HUES48 (cell line): Measurements from ENCODE around the gene EPS15.

ENCODE experiments used
- H3K27ac ChIP-seq: one replicate; pipeline ENCODE4 v1.7.0; 2013; ENCODE audit warnings: low read depth, low read length, inconsistent platforms
- H3K27me3 ChIP-seq: 2 replicates; pipeline ENCODE4 v1.6.1; 2013; ENCODE audit warnings: mild to moderate bottlenecking, low read length; ENCODE audit not compliant: control insufficient read depth, insufficient read depth
- H3K36me3 ChIP-seq: 2 replicates; pipeline ENCODE4 v1.6.1; 2013; ENCODE audit warnings: low read length; ENCODE audit not compliant: control insufficient read depth, insufficient read depth
- H3K4me1 ChIP-seq: 2 replicates; pipeline ENCODE4 v1.6.1; 2013; ENCODE audit warnings: mild to moderate bottlenecking, low read length; ENCODE audit not compliant: control insufficient read depth, insufficient read depth
- H3K4me3 ChIP-seq: 2 replicates; pipeline ENCODE4 v1.5.1; 2013; ENCODE audit warnings: mild to moderate bottlenecking, low read depth, low read length
- H3K9ac ChIP-seq: 2 replicates; pipeline ENCODE4 v1.6.1; 2013; ENCODE audit warnings: mild to moderate bottlenecking, low read depth, low read length, moderate library complexity
- H3K9me3 ChIP-seq: 2 replicates; pipeline ENCODE4 v1.6.1; 2013; ENCODE audit warnings: low read length; ENCODE audit not compliant: control insufficient read depth, insufficient read depth

The EPS15 gene

GRCh38 chr1:51312718-51313117 is 206.3 kb downstream of the EPS15 start:
- H3K9ac ChIP-seq, result no peak overlapping the region
- no peaks in the 10 kb centered on the region for H3K4me1 ChIP-seq
- no peaks in the 10 kb centered on the region for H3K36me3 ChIP-seq
- H3K4me3 ChIP-seq, result no peak overlapping the region
- H3K27ac ChIP-seq, result no peak overlapping the region
- no peaks in the 10 kb centered on the region for H3K9me3 ChIP-seq
- H3K27me3 ChIP-seq, result no peaks in the 10 kb centered on the region

- Histone ChIP-seq H3K4me1 (no peaks in the 10 kb centered on the region), H3K36me3 (no peaks in the 10 kb centered on the region), H3K9ac (no peak overlapping the region), H3K27me3 (no peaks in the 10 kb centered on the region), H3K4me3 (no peak overlapping the region), H3K9me3 (no peaks in the 10 kb centered on the region), H3K27ac (no peak overlapping the region)
Measured at GRCh38 chr1:51311826-51312225, 207.2 kb downstream of the EPS15 start.

- H3K36me3 ChIP-seq, result no peaks in the 10 kb centered on the region
- H3K27ac ChIP-seq, result no peak overlapping the region
- no peaks in the 10 kb centered on the region for H3K27me3 ChIP-seq
- H3K4me3 ChIP-seq, result no peak overlapping the region
- H3K4me1 ChIP-seq, result no peaks in the 10 kb centered on the region
- H3K9ac ChIP-seq, result no peak overlapping the region
- H3K9me3 ChIP-seq, result no peaks in the 10 kb centered on the region
Measured at GRCh38 chr1:51310871-51311613, 208.0 kb downstream of the EPS15 start.

- H3K4me1 ChIP-seq, result no peaks in the 10 kb centered on the region
- no peak overlapping the region for H3K9ac ChIP-seq
- no peaks in the 10 kb centered on the region for H3K9me3 ChIP-seq
- H3K27ac ChIP-seq, result no peak overlapping the region
- H3K36me3 ChIP-seq, result no peaks in the 10 kb centered on the region
- no peak overlapping the region for H3K4me3 ChIP-seq
- H3K27me3 ChIP-seq, result no peaks in the 10 kb centered on the region
Measured at GRCh38 chr1:51309291-51309690, 209.8 kb downstream of the EPS15 start.

GRCh38 chr1:51308636-51309035 is 210.4 kb downstream of the EPS15 start:
- Histone ChIP-seq H3K9me3 (no peaks in the 10 kb centered on the region), H3K4me1 (no peaks in the 10 kb centered on the region), H3K4me3 (no peak overlapping the region), H3K9ac (no peak overlapping the region), H3K27ac (no peak overlapping the region), H3K36me3 (no peaks in the 10 kb centered on the region), H3K27me3 (no peaks in the 10 kb centered on the region)

GRCh38 chr1:51306950-51307349 is 212.1 kb downstream of the EPS15 start:
- H3K9me3 ChIP-seq, result no peaks in the 10 kb centered on the region
- H3K4me1 ChIP-seq, result no peaks in the 10 kb centered on the region
- H3K27ac ChIP-seq, result no peak overlapping the region
- H3K36me3 ChIP-seq, result no peaks in the 10 kb centered on the region
- H3K27me3 ChIP-seq, result no peaks in the 10 kb centered on the region
- H3K4me3 ChIP-seq, result no peak overlapping the region
- no peak overlapping the region for H3K9ac ChIP-seq

GRCh38 chr1:51305371-51305823 is 213.7 kb downstream of the EPS15 start:
- H3K9me3 ChIP-seq, result no peaks in the 10 kb centered on the region
- H3K4me3 ChIP-seq, result no peak overlapping the region
- no peak overlapping the region for H3K9ac ChIP-seq
- no peaks in the 10 kb centered on the region for H3K27me3 ChIP-seq
- no peaks in the 10 kb centered on the region for H3K4me1 ChIP-seq
- H3K36me3 ChIP-seq, result no peaks in the 10 kb centered on the region
- H3K27ac ChIP-seq, result no peak overlapping the region

GRCh38 chr1:51304360-51304759 is 214.7 kb downstream of the EPS15 start:
- H3K9ac ChIP-seq, result no peak overlapping the region
- no peak overlapping the region for H3K27ac ChIP-seq
- no peaks in the 10 kb centered on the region for H3K4me1 ChIP-seq

More at GRCh38 chr1:51304360-51304759, 214.7 kb downstream of the EPS15 start:
- H3K36me3 ChIP-seq, result no peaks in the 10 kb centered on the region
- H3K4me3 ChIP-seq, result no peak overlapping the region
- no peaks in the 10 kb centered on the region for H3K27me3 ChIP-seq
- H3K9me3 ChIP-seq, result no peaks in the 10 kb centered on the region
